K562 (cell line): ENCODE data around the gene SPATC1L. TPM values are rescaled to one million over a fixed set of nuclear protein-coding genes. Genes with fewer than 3 reads are reported as not detected.

Experiments
- ATF6 ChIP-seq: sonication (generic); formaldehyde crosslinking; IDR thresholded peaks from 2 replicates; pipeline ENCODE4 v1.4.0; 2020; ENCODE audit warnings: mild to moderate bottlenecking, missing genetic modification reagents
- CEBPB ChIP-seq: fragments of 450-650 bp; IDR thresholded peaks from 2 replicates; pipeline ENCODE4 v1.6.1; 2016; ENCODE audit warnings: missing genetic modification characterization, missing compliant biosample characterization
- IFI16 ChIP-seq: fragments of 250-450 bp; sonication (Bioruptor Pico); IDR thresholded peaks from 2 replicates; pipeline ENCODE4 v2.1.2; 2022; ENCODE audit warnings: mild to moderate bottlenecking, inconsistent platforms
- JUND ChIP-seq, 2 experiments: IDR thresholded peaks; 2 replicates in 1 of 2; 3 replicates in 1 of 2; pipeline ENCODE4 v1.6.1; 2011; ENCODE audit warnings: borderline replicate concordance in 2 of 2, low read depth in 2 of 2, low read length in 2 of 2, improper control_type of control experiment in 1 of 2, missing biosample characterization in 1 of 2, missing genetic modification characterization in 1 of 2, missing genetic modification reagents in 1 of 2
- OTX1 ChIP-seq: fragments of 450-650 bp; formaldehyde crosslinking; IDR thresholded peaks from 2 replicates; pipeline ENCODE4 v1.4.0; 2022; ENCODE audit warnings: mild to moderate bottlenecking
- SMAD1 ChIP-seq: fragments of 150-350 bp; IDR thresholded peaks from 2 replicates; pipeline ENCODE4 v1.6.1; 2014; ENCODE audit warnings: low read length, low read depth; ENCODE audit not compliant: partially characterized antibody
- ZFP36 ChIP-seq: fragments of 150-350 bp; IDR thresholded peaks from 2 replicates; pipeline ENCODE4 v1.6.1; 2018; ENCODE audit warnings: low read length, low read depth; ENCODE audit not compliant: partially characterized antibody
- ZNF239 ChIP-seq: fragments of 250-450 bp; sonication (Bioruptor Pico); IDR thresholded peaks from 2 replicates; pipeline ENCODE4 v1.4.0; 2020; ENCODE audit warnings: mild to moderate bottlenecking
- polyA plus RNA-seq, 8 experiments: library from polyadenylated mRNA; depleted of rRNA in 4 of 8; stranded (reverse) in 5 of 8; unstranded in 3 of 8; fragments of >200 nt; fragmentation: Nextera tagmentation in 2 of 8; fragmentation: Illumina TruSeq in 1 of 8; extraction: Ambion mirVana in 2 of 8; extraction: Trizol in 1 of 8; gene quantifications; 2 replicates each; pipeline versions ENCODE4 v1.2.1 to v1.2.3, GENCODE V29; 2011 to 2014; ENCODE audit warnings: inconsistent platforms in 1 of 8, missing spikeins in 1 of 8
- total RNA-seq, 7 experiments: library from RNA; depleted of rRNA in 6 of 7; stranded (reverse); fragments of >200 nt in 6 of 7; fragmentation: Illumina TruSeq in 2 of 7; extraction: Trizol in 2 of 7; gene quantifications; 2 replicates each; pipeline versions ENCODE4 v1.2.1 to v1.2.3, GENCODE V29; 2011 to 2021; ENCODE audit warnings: low replicate concordance in 1 of 7

SPATC1L gene
- total and polyA plus RNA-seq, 9 of the 15 experiments (the other 6 are each of a cell fraction or from before 2014, with no cell fraction given) = 0.14 to 121 (median 34.0) TPM; not detected in 1

DNA sequence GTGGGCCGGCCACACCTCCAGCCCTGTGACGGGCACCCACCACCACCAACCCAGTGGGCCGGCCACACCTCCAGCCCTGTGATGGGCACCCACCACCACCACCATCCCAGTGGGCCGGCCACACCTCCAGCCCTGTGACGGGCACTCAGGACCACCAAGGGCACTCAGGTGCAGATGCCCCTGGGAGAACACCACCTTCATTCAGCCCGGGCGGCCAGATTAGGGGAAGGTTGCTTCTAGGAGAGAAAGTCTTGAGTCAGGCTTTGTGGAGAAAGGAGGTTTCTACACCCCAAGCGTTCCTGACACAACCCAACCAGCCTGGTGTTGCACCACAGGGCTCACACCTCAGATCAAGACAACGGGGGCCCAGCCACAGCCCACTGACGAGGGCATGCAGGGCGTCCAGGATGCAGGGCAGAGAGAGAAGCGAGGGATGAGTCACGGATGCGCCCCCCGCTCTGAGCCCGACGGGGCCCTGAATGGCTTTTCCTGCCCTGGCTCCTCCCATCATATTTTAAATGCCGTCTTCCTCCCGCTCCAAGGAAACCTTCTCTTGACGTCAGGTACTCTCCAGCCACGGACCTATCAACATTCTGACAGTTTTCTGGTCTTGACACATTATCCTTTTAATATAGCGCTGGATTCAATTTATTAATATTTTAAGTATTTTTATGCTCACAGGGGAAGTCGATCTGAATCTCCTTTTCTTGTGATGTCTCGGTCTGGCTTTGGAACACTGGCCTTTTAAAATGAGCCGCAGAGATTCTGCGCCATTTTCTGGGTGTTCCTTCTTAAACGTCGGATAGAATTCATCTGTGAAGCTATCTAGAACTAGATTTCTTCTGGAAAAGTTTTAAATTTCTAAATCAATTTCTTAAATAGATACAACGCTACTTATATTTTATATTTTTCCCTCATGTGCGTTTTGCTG is 631 bp upstream of the SPATC1L start (continued):
- TF ChIP-seq ZNF239 (CRISPR knock-in tag) (no peak), OTX1 (CRISPR knock-in tag) (no peak), SMAD1 (no peak), ATF6 (no peak), CEBPB (peak; percentile 94), JUND (IDR thresholded peaks at IDR 0.05; ENCODE audit: borderline replicate concordance, low read depth, low read length) (peak; percentile 82), JUND (tag; IDR thresholded peaks at IDR 0.05; ENCODE audit: borderline replicate concordance, low read depth, low read length) (peak; percentile 86; the same call in 2 of the 3 replicates), ZFP36 (no peak), IFI16 (no peak)
